ENCODE results near the gene ADAMTS10. TPM values are rescaled to one million over a fixed set of nuclear protein-coding genes. Genes with fewer than 3 reads are reported as not detected.
A peak's percentile ranks its signal among the peaks of the same experiment; 100 is the strongest.
"Not testable (repeated sequence)": the region's sequence is repeated elsewhere in the genome, so short reads cannot be mapped to it uniquely, and the experiment has no call there.

ADAMTS10 gene
- total RNA-seq, 1 experiment from 2014 or later, result not detected

DNA sequence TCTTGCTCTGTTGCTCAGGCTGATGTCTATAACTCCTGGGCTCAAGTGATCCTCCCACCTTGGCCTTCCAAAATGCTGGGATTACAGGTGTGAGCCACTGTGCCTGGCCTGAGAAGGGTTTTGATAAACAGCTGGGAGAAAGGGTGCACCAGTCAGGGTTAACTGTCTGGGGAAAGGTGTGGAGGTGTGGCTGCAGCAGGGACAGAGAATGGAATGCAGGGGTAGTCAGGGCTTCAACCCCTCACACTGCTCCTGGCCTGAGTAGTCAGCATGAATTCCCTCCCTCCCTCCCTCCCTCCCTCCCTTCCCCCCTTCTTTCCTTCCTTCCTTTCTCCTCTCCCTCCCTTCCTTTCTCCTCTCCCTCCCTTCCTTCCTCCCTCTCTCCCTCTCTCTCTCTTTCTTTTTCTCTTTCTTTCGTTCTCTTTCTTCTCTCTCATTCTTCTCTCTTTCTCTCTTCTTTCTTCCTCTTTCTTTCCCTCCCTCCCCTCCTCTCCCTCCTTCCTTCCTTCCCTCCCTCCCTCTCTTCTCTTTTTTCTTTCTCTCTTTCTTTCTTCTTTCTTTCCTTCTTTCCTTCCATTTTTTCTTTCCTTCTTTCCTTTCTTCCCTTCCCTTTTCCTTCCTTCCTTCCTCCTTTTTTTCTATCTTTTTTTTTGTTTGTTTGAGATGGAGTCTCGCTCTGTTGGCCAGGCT is 49.3 kb downstream of the ADAMTS10 start:
- DNase-seq (ENCODE audit: low read depth), result no peak

DNA sequence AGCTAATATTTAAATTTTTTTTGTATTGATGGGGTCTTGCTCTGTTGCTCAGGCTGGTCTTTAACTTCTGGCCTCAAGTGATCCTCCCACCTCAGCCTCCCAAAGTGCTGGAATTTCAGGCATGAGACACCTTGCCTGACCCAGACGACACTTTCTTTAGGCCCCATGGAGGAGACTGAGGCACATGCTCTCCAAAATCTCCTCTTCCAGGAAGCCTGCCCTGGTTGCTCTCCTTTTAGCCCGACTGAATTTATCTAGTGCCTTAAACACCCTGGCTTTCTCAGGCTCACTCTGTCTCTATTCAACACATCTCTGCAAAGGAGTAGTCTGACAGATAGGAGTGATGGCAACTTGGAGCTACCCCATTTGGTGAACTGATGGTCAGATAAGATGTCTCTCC is 52.2 kb downstream of the ADAMTS10 start:
- DNase-seq (ENCODE audit: low read depth), result no peak

DNA sequence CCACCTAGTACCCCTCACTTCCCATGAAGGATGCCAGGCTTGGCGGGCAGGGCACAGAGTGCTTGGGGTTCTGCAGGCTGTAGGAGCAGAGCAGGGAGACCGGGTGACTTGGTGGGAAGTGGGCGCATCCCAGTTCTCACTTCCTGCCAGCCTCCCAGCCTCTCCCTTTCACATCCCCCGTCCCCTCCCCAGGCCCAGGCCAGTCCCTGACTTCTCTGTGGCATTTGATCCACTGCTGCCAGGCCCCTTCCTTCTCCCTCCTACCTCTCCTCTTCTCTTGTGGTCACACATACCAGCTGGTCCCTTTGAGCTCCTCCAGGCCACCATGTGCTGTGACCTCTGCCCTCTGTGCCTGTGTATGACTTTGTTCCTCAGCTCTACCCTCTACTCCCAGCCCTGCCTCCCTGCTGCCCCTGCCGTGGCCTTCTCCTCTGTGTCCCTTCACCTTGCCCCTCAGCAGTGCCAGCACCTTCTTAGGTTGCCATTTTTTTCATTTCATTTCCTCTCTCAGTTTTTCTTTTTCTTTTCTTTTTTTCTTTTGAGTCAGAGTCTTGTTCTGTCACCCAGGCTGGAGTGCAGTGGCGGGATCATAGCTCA is 52.8 kb downstream of the ADAMTS10 start:
- no peak for DNase-seq (ENCODE audit: low read depth)

DNA sequence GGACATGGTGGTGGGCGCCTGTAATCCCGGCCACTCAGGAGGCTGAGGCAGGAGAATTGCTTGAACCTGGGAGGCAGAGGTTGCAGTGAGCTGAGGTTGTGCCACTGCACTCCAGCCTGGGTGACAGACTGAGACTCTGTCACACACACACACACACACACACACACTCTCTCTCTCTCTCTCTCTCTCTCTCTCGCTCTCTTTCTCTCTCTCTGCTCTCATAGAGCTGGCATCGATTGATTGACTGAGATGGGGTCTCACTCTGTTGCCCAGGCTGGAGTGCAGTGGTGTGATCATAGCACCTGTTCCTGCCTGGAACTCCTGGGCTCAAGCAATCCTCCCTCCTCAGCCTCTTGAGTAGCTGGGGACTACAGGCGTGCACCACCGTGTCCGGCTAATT is 56.8 kb downstream of the ADAMTS10 start:
- DNase-seq (ENCODE audit: low read depth), result not testable (repeated sequence)

DNA sequence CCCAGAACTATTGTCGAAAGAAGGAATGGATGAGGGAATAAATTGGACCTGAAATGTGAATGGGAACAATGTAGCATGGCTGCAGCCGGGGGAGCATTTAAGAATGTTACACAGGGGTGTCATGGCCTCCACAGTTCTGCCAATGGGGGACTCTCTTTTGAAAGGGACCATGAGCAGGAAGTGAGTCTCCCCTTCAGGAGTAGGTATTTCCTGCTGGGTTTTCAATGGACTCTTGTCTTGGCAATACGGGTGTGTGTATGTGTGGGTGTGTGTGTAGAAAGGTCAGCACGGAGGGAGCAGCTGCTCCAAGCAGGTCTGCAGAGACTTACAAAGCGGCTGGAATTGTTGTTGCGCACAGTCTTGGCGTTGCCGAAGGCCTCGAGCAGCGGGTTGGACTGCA is 57.7 kb downstream of the ADAMTS10 start:
- DNase-seq (ENCODE audit: low read depth), result peak; percentile 42

DNA sequence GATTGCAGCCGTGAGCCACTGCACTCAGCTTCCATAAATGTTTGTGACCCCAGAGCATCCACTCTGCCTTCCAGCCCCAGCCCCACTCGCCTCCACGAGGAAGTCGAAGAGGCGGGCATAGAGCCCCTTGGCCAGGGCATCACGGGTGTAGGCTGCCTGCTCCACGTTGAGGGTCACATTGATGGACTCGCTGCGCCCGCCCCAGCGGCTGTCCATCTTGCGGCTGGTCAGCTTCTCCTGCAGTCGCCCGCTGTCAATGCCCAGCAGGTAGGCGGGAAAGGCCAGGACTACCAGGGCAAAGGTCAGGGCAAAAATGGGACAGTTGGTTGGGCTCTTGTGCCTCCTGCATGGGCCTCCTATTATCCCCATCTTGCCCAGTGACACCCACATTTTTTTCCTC is 60.4 kb downstream of the ADAMTS10 start:
- DNase-seq (ENCODE audit: low read depth), result no peak

DNA sequence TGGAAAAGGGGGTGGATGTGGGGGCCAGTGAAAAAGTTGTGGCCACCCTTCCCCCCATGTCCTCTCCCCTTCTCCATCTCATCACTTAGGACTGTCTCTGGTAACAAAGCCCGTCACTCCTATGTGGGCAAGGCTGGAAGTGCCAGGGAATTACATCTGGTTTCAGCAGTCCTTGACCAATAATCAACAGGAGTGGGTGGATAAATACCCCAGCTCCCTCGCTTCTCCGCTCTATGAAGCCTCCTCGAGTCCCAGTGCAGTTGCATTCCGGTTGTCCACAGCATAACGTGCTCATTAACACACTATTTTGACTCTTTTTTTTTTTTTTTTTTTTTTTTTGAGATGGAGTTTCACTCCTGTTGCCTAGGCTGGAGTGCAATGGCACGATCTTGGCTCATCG is 64.8 kb downstream of the ADAMTS10 start:
- DNase-seq (ENCODE audit: low read depth), result no peak

DNA sequence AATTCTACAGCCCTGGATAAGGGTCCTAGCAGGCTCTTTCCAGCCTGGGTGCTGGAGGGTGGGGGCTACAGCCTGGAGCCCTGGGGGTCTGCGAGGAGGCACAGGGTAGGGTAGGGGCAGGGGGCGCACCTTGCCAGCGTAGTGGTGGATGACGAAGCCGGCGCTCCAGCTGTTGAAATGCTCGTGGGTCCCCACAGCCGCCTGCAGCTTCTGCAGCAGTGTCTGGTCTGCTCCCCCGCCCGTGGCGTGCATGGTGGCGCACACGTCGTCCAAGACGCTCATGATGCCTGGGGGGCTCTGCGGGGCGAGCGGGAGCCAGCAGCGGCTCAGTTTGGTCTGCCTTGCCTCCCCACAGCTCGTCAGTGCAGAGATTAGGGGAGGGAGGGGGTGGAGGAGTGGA is 66.3 kb downstream of the ADAMTS10 start:
- DNase-seq (ENCODE audit: low read depth), result no peak

DNA sequence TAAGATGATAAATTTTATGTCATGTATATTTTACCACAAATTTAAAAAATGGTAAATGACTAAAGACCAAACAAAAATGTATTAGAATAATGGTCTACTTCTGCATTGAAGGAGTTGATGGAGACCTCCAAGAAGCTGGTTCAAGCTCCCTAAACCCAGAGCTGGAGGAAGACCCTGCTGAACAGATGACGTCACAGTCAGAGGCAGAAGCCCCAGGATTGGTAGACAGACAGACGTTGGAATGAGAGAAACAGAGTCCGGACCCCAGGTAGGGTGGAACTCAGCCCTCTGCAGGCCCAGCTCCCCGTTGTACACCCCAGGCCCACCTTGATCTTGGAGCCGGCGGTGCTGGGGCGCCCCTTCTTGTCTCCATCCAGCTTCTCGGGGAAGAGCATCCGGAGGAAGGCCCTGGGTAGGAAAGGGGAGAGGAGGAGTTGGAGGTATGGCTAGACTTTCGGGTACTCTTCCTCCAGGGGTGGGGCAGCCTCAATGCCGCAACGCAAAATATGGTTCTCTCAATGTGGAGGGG is 70.8 kb downstream of the ADAMTS10 start:
- no peak for DNase-seq (ENCODE audit: low read depth)

DNA sequence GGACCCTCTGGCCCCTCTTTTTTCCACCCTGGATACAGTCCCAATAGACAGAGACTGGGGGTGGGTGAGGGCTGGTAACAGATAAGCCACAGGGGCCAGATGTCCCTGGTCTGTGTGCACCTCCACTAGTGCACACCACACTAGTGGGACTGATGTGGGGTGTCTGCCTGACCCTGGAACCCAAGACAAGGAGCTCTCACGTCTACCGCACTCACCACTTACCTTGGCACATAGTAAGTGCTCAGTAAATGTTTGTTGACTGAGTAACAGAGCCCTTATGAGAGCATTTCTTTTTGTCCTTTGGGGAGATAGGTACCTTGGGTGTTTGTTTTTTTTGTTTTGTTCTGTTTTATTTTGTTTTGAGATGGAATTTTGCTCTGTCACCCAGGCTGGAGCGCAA is 73.4 kb downstream of the ADAMTS10 start:
- no peak for DNase-seq (ENCODE audit: low read depth)

DNA sequence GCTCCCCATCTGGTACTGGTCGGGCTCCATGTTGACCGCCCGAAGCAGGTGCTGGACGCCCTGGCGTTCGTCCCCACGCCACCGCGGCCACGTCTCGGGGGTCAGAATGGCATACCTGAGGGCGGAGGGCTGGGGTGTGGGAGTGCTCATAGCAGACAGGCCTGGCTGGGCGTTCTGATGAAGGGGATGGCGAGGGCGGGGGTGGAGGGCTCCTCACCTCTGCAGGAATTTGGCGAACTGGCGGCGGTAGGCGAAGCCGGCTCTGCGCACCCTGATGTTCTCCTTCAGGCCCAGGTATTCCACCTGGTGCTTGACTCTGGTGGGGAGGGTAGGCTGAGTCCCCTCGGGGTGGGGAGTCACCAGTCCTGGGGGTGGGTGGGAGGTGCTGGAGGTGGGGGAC is 74.2 kb downstream of the ADAMTS10 start:
- no peak for DNase-seq (ENCODE audit: low read depth)

DNA sequence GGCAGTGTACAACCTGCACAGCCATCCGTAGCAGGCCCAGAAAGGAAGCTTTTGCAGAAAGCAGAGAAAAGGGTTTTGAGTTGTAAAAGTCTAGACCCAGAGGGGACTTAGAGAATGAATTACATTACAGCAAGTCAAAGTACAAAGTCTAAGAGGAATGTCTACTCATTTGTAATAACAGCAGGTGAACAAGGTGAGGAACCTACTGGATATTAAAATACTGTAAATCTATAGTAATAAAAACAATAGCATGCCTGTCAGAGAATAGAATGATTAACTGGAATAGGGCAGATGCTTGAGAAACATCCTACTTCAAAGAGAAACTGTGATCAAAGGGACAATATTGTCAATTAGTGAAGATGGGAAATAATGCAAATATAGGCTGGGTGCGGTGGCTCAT is 78.3 kb downstream of the ADAMTS10 start:
- no peak for DNase-seq (ENCODE audit: low read depth)

DNA sequence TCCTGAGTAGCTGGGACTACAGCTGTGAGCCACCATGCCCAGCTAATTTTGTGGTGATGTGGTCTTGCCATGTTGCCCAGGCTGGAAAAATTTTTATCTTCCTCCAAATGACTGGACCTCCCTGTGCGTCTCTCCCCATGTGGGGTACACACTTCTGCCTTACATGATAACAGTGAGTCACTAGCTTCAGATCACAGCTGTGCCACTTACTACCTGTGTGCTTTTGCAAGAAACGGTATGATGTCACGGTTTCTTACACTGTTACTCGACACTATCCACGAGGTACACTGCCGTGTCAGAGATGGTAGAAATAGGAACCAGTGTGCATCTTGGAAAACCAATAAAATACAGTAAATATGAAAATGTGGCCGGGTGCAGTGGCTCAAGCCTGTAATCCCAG is 79.0 kb downstream of the ADAMTS10 start:
- DNase-seq (ENCODE audit: low read depth), result no peak

Other genes starting within 250 kb of the ADAMTS10 start
- gene ANGPTL4, start 246.6 kb downstream of the ADAMTS10 start, total RNA-seq (2014; rRNA removed; shearing (Covaris generic)), result 9.0 and 10.4 TPM in 2 replicates
- gene RAB11B, start 220.4 kb downstream of the ADAMTS10 start, total RNA-seq (2014; rRNA removed; shearing (Covaris generic)), result 10.3 and 16.1 TPM in 2 replicates
- gene MARCHF2, start 197.4 kb downstream of the ADAMTS10 start, total RNA-seq (2014; rRNA removed; shearing (Covaris generic)), result 27.3 and 46.6 TPM in 2 replicates
- 44.6 and 54.3 TPM in 2 replicates for gene HNRNPM, start 165.7 kb downstream of the ADAMTS10 start, total RNA-seq (2014; rRNA removed; shearing (Covaris generic))
- gene PRAM1, start 108.1 kb downstream of the ADAMTS10 start, total RNA-seq (2014; rRNA removed; shearing (Covaris generic)), result not detected in 2 replicates
- gene ZNF414, start 96.5 kb downstream of the ADAMTS10 start, total RNA-seq (2014; rRNA removed; shearing (Covaris generic)), result 2.1 and 5.9 TPM in 2 replicates
- 0.36 and 0.49 TPM in 2 replicates for gene MYO1F, start 33.3 kb downstream of the ADAMTS10 start, total RNA-seq (2014; rRNA removed; shearing (Covaris generic))
- gene NFILZ, start 19.9 kb upstream of the ADAMTS10 start, total RNA-seq (2014; rRNA removed; shearing (Covaris generic)), result not detected in 2 replicates
- gene ACTL9, start 88.1 kb upstream of the ADAMTS10 start, total RNA-seq (2014; rRNA removed; shearing (Covaris generic)), result not detected in 2 replicates
- gene OR2Z1, start 110.9 kb upstream of the ADAMTS10 start, total RNA-seq (2014; rRNA removed; shearing (Covaris generic)), result not detected in 2 replicates
- 10.6 and 17.7 TPM in 2 replicates for gene ZNF558, start 221.6 kb upstream of the ADAMTS10 start, total RNA-seq (2014; rRNA removed; shearing (Covaris generic))
- gene MBD3L1, start 221.7 kb upstream of the ADAMTS10 start, total RNA-seq (2014; rRNA removed; shearing (Covaris generic)), result not detected in 2 replicates

Data from RPMI7951 (cell line).